Activated CD4-positive, alpha-beta T cell treated with anti-CD3 and anti-CD28 coated beads for 4 hours (primary cell): ENCODE measurements around the gene RUNX3.

ENCODE experiments used
- DNase-seq, 2 donors: peaks; one replicate each; pipeline ENCODE4 v3.0.0-alpha.2; 2020

The RUNX3 gene

DNA sequence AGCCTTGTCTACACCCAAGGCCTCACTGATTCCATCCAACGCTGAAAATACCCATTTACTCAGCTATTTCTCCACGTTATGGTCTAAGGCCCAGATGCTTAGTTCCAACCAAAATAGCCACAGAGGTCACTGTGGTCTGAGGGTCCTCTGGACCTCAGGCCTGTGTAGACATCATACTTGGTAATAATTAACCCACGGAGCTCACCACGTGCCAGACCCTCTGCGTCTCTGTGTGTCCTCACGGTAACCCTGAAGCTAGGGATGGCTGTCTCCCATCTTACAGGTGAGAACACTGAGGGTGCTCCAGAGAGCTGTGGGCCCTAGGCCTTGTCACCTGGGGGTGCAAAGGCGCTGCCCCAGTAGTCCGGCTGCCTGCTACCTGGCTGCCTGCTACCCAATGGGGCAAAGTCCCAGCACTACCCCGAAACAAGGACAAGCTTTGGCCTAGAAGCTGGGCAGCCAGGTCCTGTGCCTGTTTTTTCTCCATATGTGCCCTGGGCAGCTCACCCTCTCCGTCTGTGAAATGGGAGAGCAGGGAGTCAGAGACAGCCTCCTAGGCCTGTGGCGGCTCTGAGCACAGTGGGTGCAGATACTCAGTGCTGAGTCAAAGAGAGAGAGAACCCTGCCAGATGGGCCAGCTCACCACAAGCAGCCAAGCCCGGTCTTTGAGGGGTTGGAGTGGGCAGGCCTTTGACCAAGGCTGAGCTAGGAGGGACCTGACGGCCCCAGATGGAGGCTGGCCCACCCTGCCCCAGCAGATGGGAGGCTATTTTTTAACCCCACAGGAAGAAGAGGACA lies 17.0 kb upstream of the RUNX3 start:
- DNase-seq: no peak

DNA sequence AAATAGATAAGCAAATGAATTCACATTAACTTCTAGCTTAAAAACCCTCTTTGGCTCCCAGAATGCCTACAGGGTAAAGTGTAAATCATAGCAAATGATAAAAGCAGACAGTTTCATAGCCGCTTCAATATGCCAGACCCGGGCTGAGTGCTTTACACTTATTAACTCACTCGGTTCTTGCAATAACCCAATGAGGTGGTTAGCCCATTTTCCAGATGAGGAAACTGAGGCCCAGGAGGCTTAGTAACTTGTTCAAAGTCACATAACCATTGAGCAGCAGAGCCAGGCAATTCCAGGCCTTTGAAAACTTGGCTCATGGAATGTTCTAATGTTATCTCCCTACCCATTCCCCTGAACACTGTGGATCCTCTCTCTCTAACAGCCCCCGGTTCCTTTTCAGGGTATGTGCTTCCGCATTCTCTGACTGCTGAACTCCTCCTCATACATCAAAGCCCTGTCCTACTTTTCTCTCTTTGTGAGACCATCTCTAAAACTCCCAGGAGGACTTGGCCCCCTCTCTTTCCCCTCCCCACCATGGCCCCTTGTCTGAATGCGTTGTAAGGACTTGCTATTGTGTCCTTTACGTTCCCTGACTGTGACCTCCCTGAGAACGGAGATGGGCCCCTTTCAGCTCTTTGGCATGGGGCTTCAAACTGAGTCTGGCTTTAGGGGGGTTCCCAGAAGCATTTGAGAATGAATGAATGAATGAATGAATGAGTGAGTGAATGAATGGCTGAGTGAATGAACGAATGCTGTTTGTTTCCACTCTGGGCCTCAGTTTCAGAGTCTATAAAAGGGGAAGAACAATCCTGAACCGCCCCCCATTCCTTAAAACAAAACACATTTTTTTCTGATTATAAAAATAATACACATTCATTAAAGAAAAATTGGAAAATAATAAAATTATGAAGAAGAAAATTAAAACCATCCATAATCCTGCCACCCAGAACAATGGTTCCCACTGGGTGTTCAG lies 15.6 kb upstream of the RUNX3 start:
- DNase-seq: no peak

DNA sequence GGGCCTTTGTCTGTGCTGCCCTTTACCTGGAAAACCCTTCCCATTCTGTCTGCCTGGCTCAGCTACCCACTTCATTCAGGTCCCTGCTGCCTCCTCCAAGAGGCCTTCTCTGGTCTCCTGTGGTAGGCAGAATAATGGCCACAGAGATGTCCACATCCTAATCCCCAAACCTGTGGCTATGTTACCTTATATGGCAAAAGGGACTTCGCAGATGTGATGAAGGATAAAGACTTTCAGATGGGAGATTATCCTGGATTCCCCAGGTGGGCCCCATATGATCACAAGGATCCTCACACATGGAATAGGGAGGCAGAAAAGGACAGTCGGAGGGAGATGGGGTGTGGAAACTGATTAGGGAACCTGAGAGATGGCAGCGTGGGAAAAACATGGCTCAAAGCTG lies 14.2 kb upstream of the RUNX3 start:
- DNase-seq: no peak

DNA sequence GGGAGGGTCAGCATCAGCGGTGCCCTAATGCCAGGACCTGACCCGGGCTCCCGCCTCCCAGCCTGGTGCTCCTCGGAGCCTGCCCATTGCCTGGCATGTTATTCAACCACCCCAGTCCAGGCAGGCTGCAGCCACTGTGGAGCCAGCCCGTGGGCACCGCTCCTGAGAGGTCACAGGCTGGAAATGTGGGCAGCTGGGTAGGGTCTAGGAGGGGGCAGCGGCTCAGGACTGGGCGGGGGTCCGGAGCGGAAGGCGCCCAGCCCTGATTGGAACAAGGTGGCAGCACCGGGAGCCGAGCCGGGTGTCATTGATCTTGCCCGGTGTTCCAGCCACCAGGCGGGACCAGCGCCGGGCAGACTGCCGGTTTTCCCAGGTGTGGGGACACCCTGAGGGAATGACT lies 12.7 kb upstream of the RUNX3 start:
- DNase-seq: no peak

DNA sequence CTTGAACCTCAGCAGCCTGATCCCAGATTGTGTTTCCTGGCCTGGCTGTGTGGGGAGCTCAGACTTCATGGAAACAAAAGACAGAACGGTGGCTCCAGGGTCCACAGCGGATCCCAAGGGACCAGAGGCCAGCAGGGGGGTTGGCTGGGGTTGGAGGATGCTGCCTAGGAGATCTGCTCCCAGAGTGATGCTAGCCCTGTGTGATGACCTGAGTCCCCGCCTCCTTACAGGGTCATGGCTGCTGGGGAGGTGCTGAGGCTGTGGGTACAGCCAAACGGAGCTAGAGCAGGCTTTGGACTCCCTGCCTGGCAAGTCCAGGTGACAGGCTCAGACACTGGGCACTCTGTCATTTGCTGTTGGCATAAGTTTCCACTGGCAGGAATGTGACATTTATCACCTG lies 11.5 kb upstream of the RUNX3 start:
- no peak for DNase-seq

DNA sequence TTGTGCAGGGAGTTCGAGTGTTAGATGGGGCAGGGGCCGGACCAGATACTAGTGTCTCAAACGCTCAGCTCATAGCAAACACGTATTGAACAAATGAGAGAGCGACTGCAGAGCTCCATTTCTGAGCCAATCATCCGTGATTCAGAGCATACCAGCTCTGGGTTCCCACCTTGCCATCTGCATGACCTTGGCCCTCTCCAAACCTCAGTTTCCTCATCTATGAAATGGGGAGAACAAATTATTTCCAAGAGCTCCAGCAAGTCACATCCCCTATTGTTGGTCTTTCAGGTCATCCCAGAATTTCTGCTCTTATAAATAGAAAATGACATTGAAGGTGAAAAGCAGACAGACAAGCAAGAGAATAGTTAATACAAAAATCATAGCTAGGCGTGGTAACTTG lies 10.2 kb upstream of the RUNX3 start:
- DNase-seq: no peak

DNA sequence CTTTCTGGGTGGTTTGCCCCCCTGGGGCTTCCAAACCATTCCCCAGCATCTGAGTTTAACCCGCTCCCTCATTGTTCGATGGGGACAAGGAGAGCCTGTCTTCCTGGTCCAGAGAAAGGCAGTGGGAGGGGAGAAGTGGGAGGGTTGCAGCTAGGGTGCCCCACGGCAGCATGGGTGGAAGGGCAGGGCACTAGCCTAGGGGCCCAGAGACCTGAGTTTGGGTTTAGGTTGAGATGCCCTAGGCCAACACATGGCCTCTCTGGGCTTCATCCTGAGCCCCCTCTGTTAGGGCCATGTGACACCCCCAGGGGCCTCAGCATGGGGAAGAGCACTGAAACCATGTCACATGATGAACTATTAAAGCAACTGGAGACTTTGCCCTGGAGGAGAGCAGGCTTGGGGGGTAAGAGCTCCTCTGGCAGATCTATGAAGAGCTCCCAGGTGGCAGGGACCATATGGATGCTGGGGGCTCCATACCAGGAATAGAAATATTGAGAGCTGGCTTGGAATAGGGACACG lies 9.7 kb upstream of the RUNX3 start:
- no peak for DNase-seq

DNA sequence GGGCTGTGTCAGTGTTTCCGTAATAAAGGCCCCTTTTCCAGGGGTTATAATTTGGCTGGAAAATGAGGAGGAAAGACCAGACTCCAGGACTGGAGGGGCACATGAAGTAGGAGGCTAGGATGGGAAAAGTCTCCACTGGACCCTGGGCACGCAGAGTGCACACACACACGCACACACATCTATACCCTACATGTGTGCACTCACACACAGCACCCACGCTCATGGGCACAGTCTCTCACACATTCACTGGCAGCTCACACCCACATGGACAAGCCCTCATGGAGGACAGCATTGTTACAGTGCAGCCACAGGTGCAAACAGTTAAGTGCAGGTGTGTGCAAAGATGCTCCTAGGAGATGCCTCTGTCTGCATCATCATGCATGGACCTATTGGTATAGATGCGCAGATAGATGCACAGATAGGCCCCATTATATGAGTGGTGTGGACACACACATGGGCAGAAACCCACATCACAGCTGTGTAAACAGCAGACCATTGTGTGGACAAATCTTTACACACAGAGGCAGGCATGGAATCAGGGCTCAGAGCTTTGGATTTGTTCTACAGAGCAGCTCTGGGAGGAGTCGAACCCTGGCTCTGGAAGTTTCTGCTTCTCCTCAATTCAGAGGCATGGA lies 9.1 kb upstream of the RUNX3 start:
- no peak for DNase-seq

DNA sequence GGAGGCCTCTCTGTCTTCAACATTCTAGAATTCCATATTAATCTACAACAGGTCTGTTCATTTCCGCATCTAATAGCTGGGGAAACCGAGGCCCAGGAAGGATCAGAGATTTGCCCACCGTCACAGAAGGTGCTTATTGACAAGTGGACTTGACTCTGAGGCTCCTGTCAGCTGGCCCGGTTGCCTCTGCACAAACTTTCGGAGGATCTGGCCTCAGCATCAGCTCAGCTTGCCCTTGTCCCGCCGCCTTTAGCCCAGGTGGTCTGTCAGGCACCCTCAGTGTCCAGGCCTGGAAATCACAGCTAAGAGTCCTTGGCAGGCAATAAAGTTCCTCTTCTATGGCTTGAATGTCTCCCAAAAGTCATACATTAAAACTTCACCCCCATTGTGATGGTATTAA lies 8.2 kb upstream of the RUNX3 start:
- no peak for DNase-seq

DNA sequence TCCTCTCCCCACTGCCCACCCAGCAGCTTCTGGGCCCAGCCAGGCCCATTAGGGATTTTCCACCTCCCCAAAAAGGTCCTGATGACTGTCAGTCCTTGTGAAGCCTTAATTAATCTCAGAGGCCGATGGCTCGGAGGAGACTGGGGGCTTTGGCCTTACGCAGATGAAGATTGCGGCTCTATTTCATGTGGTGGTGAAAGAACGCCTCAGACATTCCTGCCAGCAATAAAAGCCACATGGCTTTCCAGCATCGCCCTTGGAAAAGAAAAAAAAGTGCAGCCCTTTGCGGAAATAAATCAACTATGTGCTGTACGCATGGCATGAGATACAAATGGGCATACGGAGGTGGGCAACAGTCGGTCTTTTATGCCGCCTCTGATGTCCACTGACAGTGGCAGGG lies 6.6 kb upstream of the RUNX3 start:
- no peak for DNase-seq

DNA sequence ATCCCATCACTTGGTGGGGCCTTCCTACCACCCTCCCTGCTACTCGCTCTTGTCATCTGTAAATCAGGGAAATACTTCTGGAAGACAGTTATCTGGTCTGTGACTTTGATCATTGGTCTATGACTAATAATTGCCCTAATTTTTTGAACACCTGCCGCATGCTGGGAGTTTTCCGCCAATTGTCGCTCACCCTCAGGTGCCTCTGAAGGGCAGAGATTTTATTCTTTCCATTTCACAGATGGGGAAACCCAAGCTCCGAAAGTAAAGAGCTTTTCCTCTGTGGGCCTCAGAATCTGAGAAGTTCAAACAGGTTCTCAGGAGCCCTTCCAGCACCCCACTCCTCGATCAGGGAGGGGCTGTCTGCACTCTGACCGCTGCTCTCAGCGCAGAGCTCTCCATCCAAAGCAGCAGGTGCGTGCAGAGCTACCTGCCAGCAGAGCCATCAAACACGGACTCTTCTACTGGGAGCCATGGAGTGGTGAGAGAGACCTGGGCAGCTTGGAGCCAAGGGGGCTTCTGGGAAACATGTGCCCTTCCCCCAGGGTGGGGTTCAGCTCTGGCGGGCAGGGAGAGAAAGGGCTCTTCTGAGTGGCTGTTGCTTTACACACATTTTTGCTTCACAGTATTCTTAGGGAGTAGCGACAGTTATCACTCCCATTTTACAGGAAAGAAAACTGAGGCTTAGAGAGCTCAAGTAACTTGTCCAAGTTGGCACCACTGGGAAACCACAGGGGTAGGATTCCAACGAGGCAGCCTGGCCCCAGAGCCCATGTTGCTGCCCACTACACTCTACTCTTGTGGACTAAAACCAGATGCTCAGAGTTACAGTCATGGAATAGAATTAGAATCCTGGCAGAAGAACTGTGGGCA lies 5.8 kb upstream of the RUNX3 start:
- DNase-seq: peak in 1 of 2 donors; percentile 43

DNA sequence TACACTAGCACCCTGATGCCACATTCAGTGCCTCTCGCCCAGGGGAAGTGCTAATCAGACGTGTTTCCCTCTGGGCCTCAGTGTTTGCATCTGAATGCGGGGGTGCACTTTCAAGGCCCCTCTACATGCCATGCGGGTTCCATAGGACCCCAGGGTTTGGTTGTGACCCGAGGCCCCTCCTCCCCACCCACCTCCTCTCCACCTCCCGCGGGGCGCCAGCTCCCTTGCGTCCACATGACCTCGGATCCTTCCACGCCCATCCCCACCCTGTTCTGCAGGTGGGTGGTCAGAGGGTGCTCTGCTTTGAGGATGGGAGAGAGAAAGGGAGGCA lies 5.1 kb upstream of the RUNX3 start:
- DNase-seq: no peak

DNA sequence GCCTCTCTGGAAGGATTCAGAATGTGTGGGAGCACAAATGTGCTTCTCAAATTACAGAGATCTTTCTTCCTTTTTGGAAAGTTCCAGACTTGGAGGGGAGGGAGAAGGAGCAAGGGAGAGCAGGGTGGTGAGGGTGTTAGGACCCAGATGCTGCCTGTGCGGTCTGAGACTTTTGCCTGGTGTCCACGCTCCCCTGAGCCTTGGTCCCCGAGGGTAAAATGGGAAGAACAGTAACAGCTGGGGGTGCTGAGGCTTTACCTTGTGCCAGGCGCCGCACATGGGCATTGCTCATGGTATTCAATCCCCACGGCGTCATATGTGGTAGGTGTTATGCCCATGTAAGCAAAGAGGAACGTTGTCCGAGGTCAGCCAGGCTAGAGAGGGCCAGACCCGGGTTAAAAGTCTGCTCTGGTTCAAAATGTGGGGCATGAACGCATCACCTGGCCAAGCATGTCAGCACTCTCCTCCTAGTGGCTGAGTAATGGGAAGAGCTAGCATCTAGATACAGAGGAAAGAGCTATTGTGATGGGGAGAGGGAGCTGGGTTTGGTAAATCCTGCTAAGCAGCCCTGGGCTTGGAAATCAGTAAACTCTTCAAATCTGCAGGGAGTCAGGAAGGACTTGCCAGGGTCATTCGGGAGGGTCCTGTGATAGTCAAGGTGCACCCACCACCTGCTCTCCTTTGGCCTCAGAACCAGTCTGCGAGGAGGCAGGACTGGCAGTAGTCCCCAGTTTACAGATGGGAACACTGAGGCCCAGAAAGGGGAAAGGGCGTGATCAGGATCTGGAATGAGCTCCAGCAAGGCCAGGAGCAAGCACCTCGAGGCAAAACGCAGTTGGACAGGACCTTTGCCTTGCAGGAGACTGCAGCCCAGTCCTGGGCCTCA lies 4.5 kb upstream of the RUNX3 start:
- DNase-seq: no peak

DNA sequence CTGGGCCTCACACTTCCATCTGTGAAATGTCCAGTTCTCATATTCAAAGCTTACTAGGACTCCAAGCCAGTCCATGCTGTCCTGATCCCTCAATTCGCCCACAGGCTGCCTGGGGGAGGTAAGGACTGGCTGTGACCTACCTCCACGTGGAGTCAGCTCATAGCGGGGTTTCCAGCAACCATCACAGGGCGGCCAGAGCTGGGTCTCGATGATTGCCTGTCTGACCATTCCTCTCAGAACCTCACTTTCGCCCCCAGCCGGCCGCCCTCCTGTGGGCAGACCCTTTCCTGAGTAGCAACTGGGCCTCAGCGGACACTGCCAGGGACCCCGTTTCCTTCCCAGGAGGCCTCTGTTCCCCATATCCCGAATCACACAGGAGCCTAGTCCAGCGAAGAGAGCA lies 3.4 kb upstream of the RUNX3 start:
- DNase-seq: no peak

DNA sequence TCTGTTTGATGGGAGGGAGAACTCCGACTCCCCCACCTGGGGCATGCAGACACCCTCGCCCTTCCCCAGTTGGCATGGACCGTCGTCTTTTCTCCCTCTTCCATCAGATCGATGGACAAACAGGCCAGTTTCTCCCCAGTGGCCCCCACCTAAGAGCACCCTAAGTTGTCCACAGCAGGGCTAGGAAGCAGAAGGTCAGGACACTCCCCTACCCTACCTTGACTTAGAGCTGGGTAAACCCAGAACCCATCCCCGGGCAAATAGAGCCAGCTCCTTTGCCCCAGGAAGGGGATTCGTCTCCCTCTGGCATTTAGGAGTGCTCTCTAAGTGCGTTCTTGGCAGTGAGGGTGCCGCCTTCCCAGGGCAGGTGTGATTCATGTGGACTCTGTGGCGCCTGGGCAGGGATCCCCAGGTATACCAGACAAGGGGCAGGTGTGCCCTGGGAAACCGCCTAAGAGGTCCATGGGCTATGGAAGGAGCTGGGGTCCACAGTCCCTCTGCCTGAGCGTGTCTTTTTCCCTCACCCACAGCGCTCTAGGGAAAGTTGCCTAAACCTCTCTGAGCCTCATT lies 2.7 kb upstream of the RUNX3 start:
- no peak for DNase-seq

DNA sequence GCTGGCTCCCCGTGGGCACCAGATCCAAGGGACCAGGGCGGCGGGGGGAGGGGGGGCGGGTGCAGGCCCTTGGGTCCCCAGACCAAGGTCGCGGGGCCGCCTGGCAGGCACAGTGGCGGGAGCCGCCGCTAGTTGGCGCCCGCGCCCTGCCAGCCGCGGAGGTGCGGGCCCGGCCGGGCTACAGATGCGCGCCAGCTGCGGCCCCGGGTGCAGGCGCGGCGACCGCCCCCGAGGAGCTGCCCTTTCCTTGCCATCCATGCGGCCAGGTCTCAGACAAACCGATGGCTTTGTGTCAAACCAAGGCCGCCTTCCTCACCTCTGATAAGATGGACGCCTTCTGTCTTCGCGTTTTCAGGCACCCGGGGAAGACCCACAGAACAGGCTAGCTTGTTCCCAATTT lies 2.2 kb upstream of the RUNX3 start:
- DNase-seq: peak; percentile 55 to 62

DNA sequence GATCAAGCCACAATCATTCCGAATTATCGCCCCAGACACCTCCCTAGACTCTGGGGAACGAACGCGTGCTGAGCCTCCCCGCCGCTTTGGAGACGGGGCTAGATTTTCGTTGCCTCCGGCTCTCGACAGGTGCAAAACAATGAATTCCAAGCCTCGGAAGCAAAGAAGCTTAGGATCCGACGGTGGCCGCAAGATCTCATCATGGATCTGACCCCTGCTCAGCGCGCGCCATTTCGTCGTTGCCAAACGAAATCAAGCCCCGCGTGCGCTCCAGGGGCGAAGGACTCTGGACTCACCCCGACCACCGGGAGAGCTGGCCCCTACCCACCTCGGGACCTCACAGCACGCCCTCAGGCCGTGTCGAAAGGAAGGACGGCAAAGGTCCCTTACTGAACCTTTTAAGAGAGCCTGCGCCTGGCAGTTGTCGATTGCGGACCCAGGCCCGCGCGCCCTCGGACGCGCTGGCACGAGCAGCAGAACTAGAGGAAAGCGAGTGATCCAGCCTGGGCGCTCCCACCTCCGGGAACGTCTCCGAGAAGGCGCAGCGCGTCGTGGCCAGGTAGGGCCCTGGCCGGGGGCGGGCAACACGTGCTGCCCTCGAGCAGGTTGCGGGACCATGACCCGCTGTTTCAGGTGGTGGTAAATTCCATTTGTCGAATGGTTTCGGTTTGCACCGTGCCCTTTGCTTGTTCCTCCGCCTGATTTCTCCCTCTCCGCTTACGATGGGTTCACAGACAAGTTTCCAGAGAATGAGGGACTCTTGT lies 1.6 kb upstream of the RUNX3 start:
- no peak for DNase-seq

DNA sequence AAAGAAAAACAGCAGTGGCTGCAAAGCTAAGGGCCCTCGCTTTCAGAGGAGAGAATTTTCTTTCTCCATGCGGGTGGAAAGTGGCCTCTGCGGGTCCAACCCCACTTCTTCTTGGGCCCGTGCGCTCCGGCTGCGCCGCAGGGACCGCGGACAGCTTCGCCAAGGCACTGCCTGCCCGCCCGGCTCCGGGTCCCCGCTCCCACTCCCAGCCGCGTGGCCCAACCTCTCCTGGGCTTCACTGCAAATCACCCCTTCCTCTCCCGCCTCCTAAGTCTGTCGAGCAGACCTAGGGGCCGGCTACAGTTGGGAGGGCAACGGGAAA lies 1.0 kb upstream of the RUNX3 start:
- no peak for DNase-seq

DNA sequence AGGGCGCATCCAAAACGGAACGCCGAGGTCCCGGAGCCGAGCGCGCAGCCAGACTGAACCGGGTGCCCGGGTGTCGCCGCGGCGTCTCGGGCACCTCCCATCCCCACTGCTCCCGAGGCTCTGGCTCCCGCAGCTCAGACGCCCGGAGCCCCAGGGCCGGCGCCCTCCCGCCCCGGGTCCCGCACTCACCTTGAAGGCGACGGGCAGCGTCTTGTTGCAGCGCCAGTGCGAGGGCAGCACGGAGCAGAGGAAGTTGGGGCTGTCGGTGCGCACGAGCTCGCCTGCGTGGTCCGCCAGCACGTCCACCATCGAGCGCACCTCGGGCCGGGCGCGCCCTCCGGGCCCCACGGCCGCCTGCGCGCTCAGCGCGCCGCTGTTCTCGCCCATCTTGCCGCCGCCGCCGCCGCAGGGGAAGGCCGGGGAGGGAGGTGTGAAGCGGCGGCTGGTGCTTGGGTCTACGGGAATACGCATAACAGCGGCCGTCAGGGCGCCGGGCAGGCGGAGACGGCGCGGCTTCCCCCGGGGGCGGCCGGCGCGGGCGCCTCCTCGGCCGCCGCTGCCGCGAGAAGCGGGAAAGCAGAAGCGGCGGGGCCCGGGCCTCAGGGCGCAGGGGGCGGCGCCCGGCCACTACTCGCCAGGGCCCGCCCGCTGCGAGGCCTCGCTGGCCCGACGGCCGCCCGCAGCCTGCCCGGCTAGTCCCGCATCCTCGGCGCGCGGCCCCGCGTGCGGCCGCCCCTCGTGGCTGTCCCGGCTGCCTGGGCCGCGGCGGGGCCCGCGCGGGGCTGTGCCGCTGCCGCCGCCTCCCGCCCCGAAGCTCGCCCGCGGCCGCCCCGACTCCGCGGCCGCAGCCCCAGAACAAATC lies 447 bp downstream of the RUNX3 start:
- peak; percentile 35 to 45 for DNase-seq
